PC-3 (cell line): Measurements from ENCODE around the gene CFD. TPM values are rescaled to one million over a fixed set of nuclear protein-coding genes. Genes with fewer than 3 reads are reported as not detected.
A peak's percentile ranks its signal among the peaks of the same experiment; 100 is the strongest.
"Not testable (repeated sequence)": the region's sequence is repeated elsewhere in the genome, so short reads cannot be mapped to it uniquely, and the experiment has no call there.

Source experiments
- ATAC-seq: fragments of 200-7000 bp; cut with Tn5 transposase; 2 replicates; pipeline ENCODE4 v1.9.1; 2020; ENCODE audit warnings: mild to moderate bottlenecking, moderate library complexity
- BruUV-seq: library from RNA; stranded (reverse); fragments of 400-500 nt; replicated peaks from 2 replicates; lab custom pipeline; 2021; lab: Mats Ljungman, UMichigan
- CTCF ChIA-PET: fragments of 300-600 bp; sonication (Branson Sonifier 250); formaldehyde crosslinking; loops from one replicate; lab custom pipeline; 2022; ENCODE audit warnings: antibody characterized with exemption; lab: Charles Lee
- POLR2A ChIA-PET: fragments of 300-600 bp; sonication (Branson Sonifier 250); formaldehyde crosslinking; loops from one replicate; lab custom pipeline; 2022; ENCODE audit warnings: antibody characterized with exemption; ENCODE audit not compliant: unreplicated experiment; lab: Charles Lee
- DNase-seq: peaks from one replicate; pipeline ENCODE4 v3.0.0-alpha.2; 2015
- H2AFZ ChIP-seq: fragments of 300-600 bp; sonication (generic); 2 replicates; pipeline ENCODE4 v1.6.0; 2016; ENCODE audit warnings: antibody characterized with exemption, low read length
- H3F3A ChIP-seq: fragments of 300-600 bp; sonication (generic); one replicate; pipeline ENCODE4 v1.6.0; 2017; ENCODE audit warnings: antibody characterized with exemption, low read length, control low read depth, mild to moderate bottlenecking; ENCODE audit not compliant: unreplicated experiment
- H3K27ac ChIP-seq: fragments of 300-600 bp; sonication (generic); 2 replicates; pipeline ENCODE4 v1.5.1; 2016; ENCODE audit warnings: mild to moderate bottlenecking, low read length
- H3K27me3 ChIP-seq: fragments of 300-600 bp; sonication (generic); 2 replicates; pipeline ENCODE4 v1.6.1; 2016; ENCODE audit warnings: low read length, mixed read lengths
- H3K36me3 ChIP-seq: fragments of 300-600 bp; sonication (generic); 2 replicates; pipeline ENCODE4 v1.6.1; 2016; ENCODE audit warnings: low read depth, mixed run types, low read length, mixed read lengths
- H3K4me1 ChIP-seq: fragments of 300-600 bp; sonication (generic); 2 replicates; pipeline ENCODE4 v1.5.1; 2016; ENCODE audit warnings: low read length; ENCODE audit not compliant: insufficient read depth
- H3K4me2 ChIP-seq: fragments of 300-600 bp; sonication (generic); 2 replicates; pipeline ENCODE4 v1.6.0; 2016; ENCODE audit warnings: low read length
- H3K4me3 ChIP-seq: fragments of 300-600 bp; sonication (generic); 2 replicates; pipeline ENCODE4 v1.5.1; 2016; ENCODE audit warnings: mild to moderate bottlenecking, low read length, mixed read lengths
- H3K79me2 ChIP-seq: fragments of 300-600 bp; sonication (generic); 2 replicates; pipeline ENCODE4 v1.6.1; 2017; ENCODE audit warnings: low read length, mixed read lengths
- H3K9ac ChIP-seq: fragments of 300-600 bp; sonication (generic); 2 replicates; pipeline ENCODE4 v1.6.0; 2016; ENCODE audit warnings: mild to moderate bottlenecking, low read length
- H3K9me2 ChIP-seq: fragments of 300-600 bp; sonication (generic); replicated peaks from 2 replicates; pipeline ENCODE4 v1.6.1; 2016; ENCODE audit warnings: mixed run types, low read length, mixed read lengths
- H3K9me3 ChIP-seq: fragments of 300-600 bp; sonication (generic); 2 replicates; pipeline ENCODE4 v1.6.1; 2016; ENCODE audit warnings: low read length, mixed read lengths
- H4K20me1 ChIP-seq: fragments of 300-600 bp; sonication (generic); 2 replicates; pipeline ENCODE4 v1.6.1; 2016; ENCODE audit warnings: low read length, mixed read lengths
- EZH2 ChIP-seq: fragments of 300-600 bp; sonication (generic); IDR thresholded peaks from one replicate; pipeline ENCODE4 v1.6.1; 2017; ENCODE audit warnings: antibody characterized with exemption, mild to moderate bottlenecking, low read length; ENCODE audit not compliant: unreplicated experiment
- EZH2phosphoT487 ChIP-seq: fragments of 300-600 bp; sonication (generic); IDR thresholded peaks from 2 replicates; pipeline ENCODE4 v1.6.1; 2018; ENCODE audit warnings: mild to moderate bottlenecking, antibody characterized with exemption, low read length, borderline replicate concordance
- intact Hi-C: fragments of 100-400 bp; cut with micrococcal nuclease; formaldehyde crosslinking; loops from 2 replicates; pipeline ENCODE4 v1.9.0; 2023
- total RNA-seq: library from RNA; depleted of rRNA; stranded (reverse); fragments of >200 nt; gene quantifications from 2 replicates; pipeline ENCODE4 v1.2.3, GENCODE V29; 2014
- TF ChIP-seq, protein P1 (sequence below): fragments of 300-600 bp; sonication (generic); conservative IDR thresholded peaks from 2 replicates; pipeline ENCODE4 v1.5.1; 2017; ENCODE audit warnings: antibody characterized with exemption, low read depth, mild to moderate bottlenecking, low read length

Gene CFD
- total RNA-seq, 1 experiment from 2014 or later, result 22.4 TPM

DNA sequence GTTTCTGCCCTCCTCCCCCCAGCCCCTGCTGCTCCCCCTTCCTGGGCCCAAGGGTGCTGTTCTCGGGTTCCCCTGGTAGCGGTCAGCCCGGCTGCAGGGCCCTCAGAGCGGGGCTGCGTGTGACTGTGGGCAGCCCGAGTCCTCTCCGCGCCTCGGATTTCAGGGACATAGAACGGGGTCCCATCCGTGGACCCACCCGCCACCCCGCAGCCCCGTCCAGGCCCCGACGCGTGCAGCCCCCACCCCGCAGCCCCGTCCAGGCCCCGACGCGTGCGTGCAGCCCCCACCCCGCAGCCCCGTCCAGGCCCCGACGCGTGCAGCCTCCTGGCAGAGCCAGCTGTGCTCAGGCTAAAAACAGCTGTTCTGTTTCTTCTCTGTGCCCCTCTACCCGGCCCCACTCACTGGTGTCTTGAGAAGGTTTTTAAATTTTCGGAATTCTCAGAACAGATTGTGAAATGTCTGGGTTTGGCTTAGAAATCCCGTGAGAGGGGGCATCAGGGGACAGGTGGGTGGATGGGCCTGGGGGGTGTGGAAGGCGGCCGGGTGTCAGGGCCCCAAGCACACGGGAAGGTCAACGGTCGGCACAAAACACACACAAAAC is 24.2 kb upstream of the CFD start:
- Histone ChIP-seq H3K4me1 (no peaks in the 10 kb centered on the region), H3K4me2 (no peak overlapping the region), H3K9ac (no peak overlapping the region), H3K27ac (no peak overlapping the region), H3F3A (no peaks in the 10 kb centered on the region), H3K9me3 (no peaks in the 10 kb centered on the region), H3K27me3 (no peaks in the 10 kb centered on the region), H2AFZ (no peak overlapping the region), H3K9me2 (no peaks in the 10 kb centered on the region), H4K20me1 (no peaks in the 10 kb centered on the region), H3K36me3 (no peaks in the 10 kb centered on the region), H3K4me3 (no peak overlapping the region), H3K79me2 (no peaks in the 10 kb centered on the region)
- TF ChIP-seq, protein P1, sequence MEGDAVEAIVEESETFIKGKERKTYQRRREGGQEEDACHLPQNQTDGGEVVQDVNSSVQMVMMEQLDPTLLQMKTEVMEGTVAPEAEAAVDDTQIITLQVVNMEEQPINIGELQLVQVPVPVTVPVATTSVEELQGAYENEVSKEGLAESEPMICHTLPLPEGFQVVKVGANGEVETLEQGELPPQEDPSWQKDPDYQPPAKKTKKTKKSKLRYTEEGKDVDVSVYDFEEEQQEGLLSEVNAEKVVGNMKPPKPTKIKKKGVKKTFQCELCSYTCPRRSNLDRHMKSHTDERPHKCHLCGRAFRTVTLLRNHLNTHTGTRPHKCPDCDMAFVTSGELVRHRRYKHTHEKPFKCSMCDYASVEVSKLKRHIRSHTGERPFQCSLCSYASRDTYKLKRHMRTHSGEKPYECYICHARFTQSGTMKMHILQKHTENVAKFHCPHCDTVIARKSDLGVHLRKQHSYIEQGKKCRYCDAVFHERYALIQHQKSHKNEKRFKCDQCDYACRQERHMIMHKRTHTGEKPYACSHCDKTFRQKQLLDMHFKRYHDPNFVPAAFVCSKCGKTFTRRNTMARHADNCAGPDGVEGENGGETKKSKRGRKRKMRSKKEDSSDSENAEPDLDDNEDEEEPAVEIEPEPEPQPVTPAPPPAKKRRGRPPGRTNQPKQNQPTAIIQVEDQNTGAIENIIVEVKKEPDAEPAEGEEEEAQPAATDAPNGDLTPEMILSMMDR, result no peak
- TF ChIP-seq EZH2, result no peak
- ChIA-PET POLR2A (no interaction called here), CTCF (no interaction called here)
- no TSS peak for BruUV-seq
- intact Hi-C loops, result no loop called here
- no peak for ATAC-seq
- no peak for DNase-seq

DNA sequence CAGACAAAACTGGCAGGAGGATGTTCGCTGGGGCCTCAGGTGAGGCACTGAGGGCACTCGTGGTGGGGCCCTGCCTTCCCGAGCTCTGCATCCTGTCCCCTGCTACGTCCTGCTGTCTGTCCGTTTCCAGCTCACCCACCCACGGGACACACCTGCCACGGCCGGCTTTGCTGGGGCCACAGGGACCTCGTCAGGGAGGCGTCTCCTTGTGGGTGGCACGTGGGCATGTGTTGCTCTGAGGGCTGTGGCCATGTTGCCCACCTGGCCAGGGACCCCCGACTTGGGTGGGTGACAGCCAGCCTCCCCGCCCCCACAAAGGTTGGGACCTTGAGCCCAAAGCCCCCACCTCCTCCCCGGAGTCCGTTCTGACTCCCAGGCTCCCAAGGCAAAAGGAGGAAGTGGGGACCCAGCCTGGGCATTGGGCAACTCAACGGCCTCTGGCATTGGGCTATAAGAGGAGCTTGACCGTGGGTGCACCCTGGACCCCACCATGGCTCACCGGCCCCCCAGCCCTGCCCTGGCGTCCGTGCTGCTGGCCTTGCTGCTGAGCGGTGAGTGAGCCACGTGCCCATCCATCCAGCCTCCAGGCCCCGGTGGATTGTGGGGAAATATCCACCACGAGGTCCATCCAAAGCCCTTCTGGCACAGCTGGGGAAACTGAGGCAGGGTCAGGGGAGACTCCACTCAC is 18.8 kb upstream of the CFD start, which contains the start of gene PRTN3:
Gene PRTN3, plus strand, starts transcription at position 481 of the 688 bp plus-strand sequence. Its CDS starts 10 bp downstream, at position 491.
- H3K4me2 ChIP-seq, result no peak within 1 kb of the TSS
- no peaks in the 10 kb centered on the region for H4K20me1 ChIP-seq
- no peaks in the 10 kb centered on the region for H3K9me3 ChIP-seq
- no peaks in the 10 kb centered on the region for H3F3A ChIP-seq
- H2AFZ ChIP-seq, result no peak within 1 kb of the TSS
- H3K4me1 ChIP-seq, result peaks cover 4% of the 10 kb centered on the region; the same call in 1 of the 2 replicates
- ChIA-PET CTCF (no interaction called here), POLR2A (no interaction called here)
- no peaks in the 10 kb centered on the region for H3K9me2 ChIP-seq
- intact Hi-C loops, result no loop called here
- ATAC-seq, result no peak
- H3K9ac ChIP-seq, result no peak within 1 kb of the TSS
- H3K79me2 ChIP-seq, result no peaks in the 10 kb centered on the region
- no TSS peak for BruUV-seq
- no peak within 1 kb of the TSS for H3K4me3 ChIP-seq
- no peak for TF ChIP-seq EZH2
- TF ChIP-seq, protein P1, result no peak
- TF ChIP-seq EZH2phosphoT487, result no peak
- DNase-seq, result no peak
- peaks cover 9% of the 10 kb centered on the region for H3K27me3 ChIP-seq
- no peaks in the 10 kb centered on the region for H3K36me3 ChIP-seq
- H3K27ac ChIP-seq, result no peak within 1 kb of the TSS

- H3K4me3 ChIP-seq, BruUV-seq: not testable (repeated sequence)
These were observed 16.7 kb upstream of the CFD start for GRCh38 chr19:842802-843179.

More at GRCh38 chr19:842802-843179, 16.7 kb upstream of the CFD start:
- Histone ChIP-seq H3K4me2 (peak overlapping the region; percentile 84), H3K27me3 (peaks cover 16% of the 10 kb centered on the region)
- H2AFZ ChIP-seq, H3K9me3 ChIP-seq, POLR2A ChIA-PET, H3K79me2 ChIP-seq, H3F3A ChIP-seq, H3K27ac ChIP-seq, DNase-seq, H4K20me1 ChIP-seq, ATAC-seq, H3K36me3 ChIP-seq, H3K9me2 ChIP-seq, CTCF ChIA-PET, H3K9ac ChIP-seq, H3K4me1 ChIP-seq, intact Hi-C loops: not testable (repeated sequence)
